WTC11 (cell line): ENCODE data around the gene SRGAP1. TPM values are rescaled to one million over a fixed set of nuclear protein-coding genes. Genes with fewer than 3 reads are reported as not detected.

Experiments used
- ATAC-seq: fragments of 200-7000 bp; cut with Tn5 transposase; 2 replicates; pipeline ENCODE4 v1.10.0; 2021; ENCODE audit warnings: mild to moderate bottlenecking, moderate library complexity
- CTCF ChIA-PET: fragments of 300-600 bp; sonication (Branson Sonifier 250); formaldehyde crosslinking; loops from one replicate; lab custom pipeline; 2021; ENCODE audit warnings: antibody characterized with exemption; lab: Charles Lee
- POLR2A ChIA-PET: fragments of 350-600 bp; sonication (Branson Sonifier 250); formaldehyde crosslinking; loops from one replicate; lab custom pipeline; 2021; ENCODE audit warnings: antibody characterized with exemption; lab: Charles Lee
- DNase-seq: peaks from one replicate; pipeline ENCODE4 v3.0.0; 2021; ENCODE audit warnings: low spot score
- H3K27ac Mint-ChIP-seq: 2 replicates; pipeline ENCODE4 v1.8.0; 2021; ENCODE audit warnings: mixed read lengths
- H3K27me3 Mint-ChIP-seq: 2 replicates; pipeline ENCODE4 v1.8.0; 2021; ENCODE audit warnings: low read depth, mild to moderate bottlenecking, moderate library complexity, mixed read lengths
- H3K36me3 Mint-ChIP-seq: 2 replicates; pipeline ENCODE4 v1.8.0; 2021; ENCODE audit warnings: mixed read lengths
- H3K4me1 Mint-ChIP-seq: 2 replicates; pipeline ENCODE4 v1.8.0; 2022; ENCODE audit warnings: mixed read lengths
- H3K4me3 Mint-ChIP-seq: 2 replicates; pipeline ENCODE4 v1.8.0; 2021; ENCODE audit warnings: mild to moderate bottlenecking, moderate library complexity, mixed read lengths
- H3K9me3 Mint-ChIP-seq: 2 replicates; pipeline ENCODE4 v1.8.0; 2021; ENCODE audit warnings: mixed read lengths
- CREB1 ChIP-seq: sonication (generic); formaldehyde crosslinking; IDR thresholded peaks from 2 replicates; pipeline ENCODE4 v1.8.0; 2023; ENCODE audit warnings: mild to moderate bottlenecking, missing genetic modification reagents
- FOXJ3 ChIP-seq: sonication (generic); formaldehyde crosslinking; IDR thresholded peaks from 2 replicates; pipeline ENCODE4 v1.9.0; 2021; ENCODE audit warnings: missing genetic modification reagents, mild to moderate bottlenecking, borderline replicate concordance
- FOXP1 ChIP-seq: sonication (generic); formaldehyde crosslinking; IDR thresholded peaks from 2 replicates; pipeline ENCODE4 v1.8.0; 2022; ENCODE audit warnings: missing genetic modification reagents, mild to moderate bottlenecking, moderate library complexity, borderline replicate concordance
- GTF2I ChIP-seq: fragments of 250-450 bp; sonication (Bioruptor Pico); conservative IDR thresholded peaks from 2 replicates; pipeline ENCODE4 v1.4.0; 2021; ENCODE audit warnings: mild to moderate bottlenecking
- IRF2 ChIP-seq: sonication (generic); formaldehyde crosslinking; IDR thresholded peaks from 2 replicates; pipeline ENCODE4 v1.8.0; 2022; ENCODE audit warnings: low read depth, missing genetic modification reagents, borderline replicate concordance
- JAZF1 ChIP-seq: fragments of 250-450 bp; sonication (Bioruptor Pico); IDR thresholded peaks from 2 replicates; pipeline ENCODE4 v1.9.0; 2021; ENCODE audit warnings: moderate library complexity, mild to moderate bottlenecking, inconsistent platforms
- MXD4 ChIP-seq: fragments of 250-450 bp; sonication (Bioruptor Pico); IDR thresholded peaks from 2 replicates; pipeline ENCODE4 v1.8.0; 2021; ENCODE audit warnings: mild to moderate bottlenecking, moderate library complexity, borderline replicate concordance
- NFYB ChIP-seq: sonication (generic); formaldehyde crosslinking; conservative IDR thresholded peaks from 2 replicates; pipeline ENCODE4 v1.8.0; 2022; ENCODE audit warnings: low read depth, missing genetic modification reagents
- NR2C2 ChIP-seq: sonication (generic); formaldehyde crosslinking; IDR thresholded peaks from 2 replicates; pipeline ENCODE4 v1.8.0; 2022; ENCODE audit warnings: mild to moderate bottlenecking, missing genetic modification reagents
- SOX15 ChIP-seq: fragments of 250-450 bp; sonication (Bioruptor Pico); IDR thresholded peaks from 2 replicates; pipeline ENCODE4 v1.9.0; 2021; ENCODE audit warnings: mild to moderate bottlenecking
- SP1 ChIP-seq: sonication (generic); formaldehyde crosslinking; conservative IDR thresholded peaks from 2 replicates; pipeline ENCODE4 v1.8.1; 2022; ENCODE audit warnings: missing genetic modification reagents
- TCF7 ChIP-seq: sonication (generic); formaldehyde crosslinking; IDR thresholded peaks from 2 replicates; pipeline ENCODE4 v1.8.0; 2022; ENCODE audit warnings: mild to moderate bottlenecking, low read depth, missing genetic modification reagents, moderate library complexity
- TEAD1 ChIP-seq: sonication (generic); formaldehyde crosslinking; IDR thresholded peaks from 2 replicates; pipeline ENCODE4 v1.8.0; 2022; ENCODE audit warnings: mild to moderate bottlenecking, missing genetic modification reagents
- TP53 ChIP-seq: sonication (generic); formaldehyde crosslinking; IDR thresholded peaks from 2 replicates; pipeline ENCODE4 v1.8.1; 2023; ENCODE audit warnings: mild to moderate bottlenecking, missing genetic modification reagents
- ZNF232 ChIP-seq: sonication (generic); formaldehyde crosslinking; IDR thresholded peaks from 2 replicates; pipeline ENCODE4 v1.8.0; 2022; ENCODE audit warnings: mild to moderate bottlenecking, missing genetic modification reagents
- ZNF396 ChIP-seq: fragments of 250-450 bp; sonication (Bioruptor Pico); IDR thresholded peaks from 2 replicates; pipeline ENCODE4 v1.8.0; 2021; ENCODE audit warnings: mild to moderate bottlenecking, moderate library complexity, borderline replicate concordance
- ZNF416 ChIP-seq: fragments of 250-450 bp; sonication (Bioruptor Pico); IDR thresholded peaks from 2 replicates; pipeline ENCODE4 v1.9.0; 2021; ENCODE audit warnings: mild to moderate bottlenecking, inconsistent platforms
- ZNF671 ChIP-seq: fragments of 250-450 bp; sonication (Bioruptor Pico); IDR thresholded peaks from 2 replicates; pipeline ENCODE4 v1.8.0; 2021; ENCODE audit warnings: mild to moderate bottlenecking
- total RNA-seq: library from RNA; stranded (reverse); gene quantifications from 3 replicates; pipeline ENCODE4 v1.2.3, GENCODE V29; 2021
- TF ChIP-seq, protein P1 (sequence below): sonication (generic); formaldehyde crosslinking; IDR thresholded peaks from 2 replicates; pipeline ENCODE4 v1.8.1; 2022; ENCODE audit warnings: mild to moderate bottlenecking, missing genetic modification reagents, moderate library complexity, borderline replicate concordance
- TF ChIP-seq, protein P2 (sequence below): fragments of 250-450 bp; sonication (Bioruptor Pico); IDR thresholded peaks from 2 replicates; pipeline ENCODE4 v2.1.2; 2022; ENCODE audit warnings: mild to moderate bottlenecking, moderate library complexity
- TF ChIP-seq, protein P3 (sequence below): fragments of 250-450 bp; sonication (Bioruptor Pico); IDR thresholded peaks from 2 replicates; pipeline ENCODE4 v1.9.0; 2021; ENCODE audit warnings: moderate library complexity, mild to moderate bottlenecking, inconsistent platforms, borderline replicate concordance
- TF ChIP-seq, protein P4 (sequence below): fragments of 250-450 bp; sonication (Bioruptor Pico); IDR thresholded peaks from 2 replicates; pipeline ENCODE4 v1.9.0; 2021; ENCODE audit warnings: mild to moderate bottlenecking
- TF ChIP-seq, protein P5 (sequence below): sonication (generic); formaldehyde crosslinking; IDR thresholded peaks from 2 replicates; pipeline ENCODE4 v1.8.1; 2022; ENCODE audit warnings: low read depth, missing genetic modification reagents, borderline replicate concordance
- TF ChIP-seq, protein P6 (sequence below): sonication (generic); formaldehyde crosslinking; IDR thresholded peaks from 2 replicates; pipeline ENCODE4 v1.8.1; 2022; ENCODE audit warnings: low read depth, mild to moderate bottlenecking, moderate library complexity, missing genetic modification reagents, borderline replicate concordance
- TF ChIP-seq, protein P7 (sequence below): fragments of 250-450 bp; sonication (Bioruptor Pico); conservative IDR thresholded peaks from 2 replicates; pipeline ENCODE4 v1.9.0; 2021; ENCODE audit warnings: mild to moderate bottlenecking

SRGAP1 gene
- total RNA-seq, 1 experiment from 2014 or later = 10.3 TPM

DNA sequence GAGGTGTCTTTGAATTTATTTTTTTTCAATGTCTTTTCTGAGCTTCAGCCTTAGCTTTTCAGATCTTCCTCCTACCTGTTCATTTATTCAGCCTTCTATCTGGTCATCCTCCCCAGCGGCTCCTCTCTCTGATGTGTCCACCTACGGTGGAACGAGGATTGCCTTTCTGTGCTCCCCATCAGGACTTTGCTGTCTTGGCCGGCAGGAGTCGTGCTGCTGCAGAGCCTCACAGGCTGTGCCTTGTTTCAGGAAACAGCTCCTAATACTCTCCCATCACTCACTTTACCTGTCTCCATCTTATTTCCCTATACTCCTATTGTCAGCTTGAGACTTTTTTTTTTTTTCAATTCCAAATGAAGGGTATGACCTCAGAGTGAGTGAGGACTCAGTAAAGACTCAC is 300.7 kb downstream of the SRGAP1 start:
- Mint-ChIP-seq H3K27ac (no peak overlapping the region), H3K9me3 (no peaks in the 10 kb centered on the region), H3K4me3 (no peak overlapping the region), H3K27me3 (no peaks in the 10 kb centered on the region), H3K36me3 (no peaks in the 10 kb centered on the region; the same call in 1 of the 2 replicates), H3K4me1 (peaks cover 8% of the 10 kb centered on the region)
- TF ChIP-seq FOXP1 (CRISPR knock-in tag) (no peak), ZNF396 (CRISPR knock-in tag) (no peak), GTF2I (CRISPR knock-in tag) (no peak), TEAD1 (CRISPR knock-in tag) (no peak), IRF2 (CRISPR knock-in tag) (no peak), TP53 (CRISPR knock-in tag) (no peak), SP1 (CRISPR knock-in tag) (no peak), ZNF671 (no peak), TCF7 (CRISPR knock-in tag) (no peak), ZNF232 (CRISPR knock-in tag) (no peak), FOXJ3 (no peak), MXD4 (no peak), NFYB (CRISPR knock-in tag) (no peak)
- TF ChIP-seq, protein P1, sequence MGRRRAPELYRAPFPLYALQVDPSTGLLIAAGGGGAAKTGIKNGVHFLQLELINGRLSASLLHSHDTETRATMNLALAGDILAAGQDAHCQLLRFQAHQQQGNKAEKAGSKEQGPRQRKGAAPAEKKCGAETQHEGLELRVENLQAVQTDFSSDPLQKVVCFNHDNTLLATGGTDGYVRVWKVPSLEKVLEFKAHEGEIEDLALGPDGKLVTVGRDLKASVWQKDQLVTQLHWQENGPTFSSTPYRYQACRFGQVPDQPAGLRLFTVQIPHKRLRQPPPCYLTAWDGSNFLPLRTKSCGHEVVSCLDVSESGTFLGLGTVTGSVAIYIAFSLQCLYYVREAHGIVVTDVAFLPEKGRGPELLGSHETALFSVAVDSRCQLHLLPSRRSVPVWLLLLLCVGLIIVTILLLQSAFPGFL (CRISPR knock-in tag) = no peak
- TF ChIP-seq, protein P2, sequence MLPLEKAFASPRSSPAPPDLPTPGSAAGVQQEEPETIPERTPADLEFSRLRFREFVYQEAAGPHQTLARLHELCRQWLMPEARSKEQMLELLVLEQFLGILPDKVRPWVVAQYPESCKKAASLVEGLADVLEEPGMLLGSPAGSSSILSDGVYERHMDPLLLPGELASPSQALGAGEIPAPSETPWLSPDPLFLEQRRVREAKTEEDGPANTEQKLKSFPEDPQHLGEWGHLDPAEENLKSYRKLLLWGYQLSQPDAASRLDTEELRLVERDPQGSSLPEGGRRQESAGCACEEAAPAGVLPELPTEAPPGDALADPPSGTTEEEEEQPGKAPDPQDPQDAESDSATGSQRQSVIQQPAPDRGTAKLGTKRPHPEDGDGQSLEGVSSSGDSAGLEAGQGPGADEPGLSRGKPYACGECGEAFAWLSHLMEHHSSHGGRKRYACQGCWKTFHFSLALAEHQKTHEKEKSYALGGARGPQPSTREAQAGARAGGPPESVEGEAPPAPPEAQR = no peak
- TF ChIP-seq, protein P3, sequence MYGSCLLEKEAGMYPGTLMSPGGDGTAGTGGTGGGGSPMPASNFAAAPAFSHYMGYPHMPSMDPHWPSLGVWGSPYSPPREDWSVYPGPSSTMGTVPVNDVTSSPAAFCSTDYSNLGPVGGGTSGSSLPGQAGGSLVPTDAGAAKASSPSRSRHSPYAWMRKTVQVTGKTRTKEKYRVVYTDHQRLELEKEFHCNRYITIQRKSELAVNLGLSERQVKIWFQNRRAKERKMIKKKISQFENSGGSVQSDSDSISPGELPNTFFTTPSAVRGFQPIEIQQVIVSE (CRISPR knock-in tag) = no peak
- TF ChIP-seq, protein P4, sequence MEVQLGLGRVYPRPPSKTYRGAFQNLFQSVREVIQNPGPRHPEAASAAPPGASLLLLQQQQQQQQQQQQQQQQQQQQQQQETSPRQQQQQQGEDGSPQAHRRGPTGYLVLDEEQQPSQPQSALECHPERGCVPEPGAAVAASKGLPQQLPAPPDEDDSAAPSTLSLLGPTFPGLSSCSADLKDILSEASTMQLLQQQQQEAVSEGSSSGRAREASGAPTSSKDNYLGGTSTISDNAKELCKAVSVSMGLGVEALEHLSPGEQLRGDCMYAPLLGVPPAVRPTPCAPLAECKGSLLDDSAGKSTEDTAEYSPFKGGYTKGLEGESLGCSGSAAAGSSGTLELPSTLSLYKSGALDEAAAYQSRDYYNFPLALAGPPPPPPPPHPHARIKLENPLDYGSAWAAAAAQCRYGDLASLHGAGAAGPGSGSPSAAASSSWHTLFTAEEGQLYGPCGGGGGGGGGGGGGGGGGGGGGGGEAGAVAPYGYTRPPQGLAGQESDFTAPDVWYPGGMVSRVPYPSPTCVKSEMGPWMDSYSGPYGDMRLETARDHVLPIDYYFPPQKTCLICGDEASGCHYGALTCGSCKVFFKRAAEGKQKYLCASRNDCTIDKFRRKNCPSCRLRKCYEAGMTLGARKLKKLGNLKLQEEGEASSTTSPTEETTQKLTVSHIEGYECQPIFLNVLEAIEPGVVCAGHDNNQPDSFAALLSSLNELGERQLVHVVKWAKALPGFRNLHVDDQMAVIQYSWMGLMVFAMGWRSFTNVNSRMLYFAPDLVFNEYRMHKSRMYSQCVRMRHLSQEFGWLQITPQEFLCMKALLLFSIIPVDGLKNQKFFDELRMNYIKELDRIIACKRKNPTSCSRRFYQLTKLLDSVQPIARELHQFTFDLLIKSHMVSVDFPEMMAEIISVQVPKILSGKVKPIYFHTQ (CRISPR knock-in tag) = no peak
- TF ChIP-seq, protein P5, sequence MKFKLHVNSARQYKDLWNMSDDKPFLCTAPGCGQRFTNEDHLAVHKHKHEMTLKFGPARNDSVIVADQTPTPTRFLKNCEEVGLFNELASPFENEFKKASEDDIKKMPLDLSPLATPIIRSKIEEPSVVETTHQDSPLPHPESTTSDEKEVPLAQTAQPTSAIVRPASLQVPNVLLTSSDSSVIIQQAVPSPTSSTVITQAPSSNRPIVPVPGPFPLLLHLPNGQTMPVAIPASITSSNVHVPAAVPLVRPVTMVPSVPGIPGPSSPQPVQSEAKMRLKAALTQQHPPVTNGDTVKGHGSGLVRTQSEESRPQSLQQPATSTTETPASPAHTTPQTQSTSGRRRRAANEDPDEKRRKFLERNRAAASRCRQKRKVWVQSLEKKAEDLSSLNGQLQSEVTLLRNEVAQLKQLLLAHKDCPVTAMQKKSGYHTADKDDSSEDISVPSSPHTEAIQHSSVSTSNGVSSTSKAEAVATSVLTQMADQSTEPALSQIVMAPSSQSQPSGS (CRISPR knock-in tag) = no peak
- ChIA-PET CTCF (interaction anchor here (0.7 to 0.8 kb wide), 2 partner anchors 111 to 464 kb away, joined by 3 read pairs; no protein-coding TSS in a partner anchor), POLR2A (no interaction called here)
- DNase-seq (no peak), ATAC-seq (peak; percentile 60)

DNA sequence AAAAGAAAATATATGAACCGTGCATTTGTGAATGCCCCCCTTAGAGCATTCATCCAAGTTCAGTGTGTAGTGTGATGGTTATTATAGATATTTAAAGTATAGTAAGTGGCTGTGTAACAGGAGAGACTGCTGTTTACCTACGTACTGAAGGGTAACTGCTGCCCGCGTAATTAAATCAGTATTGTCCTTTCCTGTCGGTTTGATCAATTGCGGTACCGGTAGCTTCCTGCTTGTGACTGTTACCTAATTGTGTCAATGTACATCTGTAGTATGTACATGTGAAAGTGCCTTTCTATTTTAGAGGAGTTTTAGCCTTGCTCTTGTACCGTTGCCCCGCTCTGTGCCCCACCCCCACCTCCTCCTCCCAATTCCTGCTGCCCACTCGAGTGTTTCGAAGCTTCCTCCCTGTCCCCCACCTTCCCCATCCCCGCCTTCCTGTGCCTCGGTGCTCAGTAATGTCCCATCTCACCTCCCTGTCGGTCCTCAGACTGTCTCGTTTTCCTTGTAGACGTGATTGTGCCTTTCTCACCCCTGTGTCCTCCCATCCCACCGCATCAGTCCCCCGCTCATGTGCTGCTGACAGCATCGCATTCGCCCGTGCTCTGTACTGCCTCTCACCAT is 302.6 kb downstream of the SRGAP1 start:
- CTCF ChIA-PET = no interaction called here
- POLR2A ChIA-PET = no interaction called here
- Mint-ChIP-seq H3K9me3 (no peaks in the 10 kb centered on the region), H3K4me3 (peak overlapping the region; percentile 27; the same call in 1 of the 2 replicates), H3K4me1 (peaks cover 8% of the 10 kb centered on the region), H3K27me3 (no peaks in the 10 kb centered on the region), H3K27ac (no peak overlapping the region), H3K36me3 (no peaks in the 10 kb centered on the region; the same call in 1 of the 2 replicates)
- peak; percentile 41 for ATAC-seq
- DNase-seq = no peak
- TF ChIP-seq SOX15 (no peak), JAZF1 (CRISPR knock-in tag) (no peak), CREB1 (CRISPR knock-in tag) (no peak), FOXP1 (CRISPR knock-in tag) (no peak), NR2C2 (CRISPR knock-in tag) (no peak), ZNF416 (CRISPR knock-in tag) (no peak)
- TF ChIP-seq, protein P6, sequence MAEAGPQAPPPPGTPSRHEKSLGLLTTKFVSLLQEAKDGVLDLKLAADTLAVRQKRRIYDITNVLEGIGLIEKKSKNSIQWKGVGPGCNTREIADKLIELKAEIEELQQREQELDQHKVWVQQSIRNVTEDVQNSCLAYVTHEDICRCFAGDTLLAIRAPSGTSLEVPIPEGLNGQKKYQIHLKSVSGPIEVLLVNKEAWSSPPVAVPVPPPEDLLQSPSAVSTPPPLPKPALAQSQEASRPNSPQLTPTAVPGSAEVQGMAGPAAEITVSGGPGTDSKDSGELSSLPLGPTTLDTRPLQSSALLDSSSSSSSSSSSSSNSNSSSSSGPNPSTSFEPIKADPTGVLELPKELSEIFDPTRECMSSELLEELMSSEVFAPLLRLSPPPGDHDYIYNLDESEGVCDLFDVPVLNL (CRISPR knock-in tag) = no peak
- TF ChIP-seq, protein P7, sequence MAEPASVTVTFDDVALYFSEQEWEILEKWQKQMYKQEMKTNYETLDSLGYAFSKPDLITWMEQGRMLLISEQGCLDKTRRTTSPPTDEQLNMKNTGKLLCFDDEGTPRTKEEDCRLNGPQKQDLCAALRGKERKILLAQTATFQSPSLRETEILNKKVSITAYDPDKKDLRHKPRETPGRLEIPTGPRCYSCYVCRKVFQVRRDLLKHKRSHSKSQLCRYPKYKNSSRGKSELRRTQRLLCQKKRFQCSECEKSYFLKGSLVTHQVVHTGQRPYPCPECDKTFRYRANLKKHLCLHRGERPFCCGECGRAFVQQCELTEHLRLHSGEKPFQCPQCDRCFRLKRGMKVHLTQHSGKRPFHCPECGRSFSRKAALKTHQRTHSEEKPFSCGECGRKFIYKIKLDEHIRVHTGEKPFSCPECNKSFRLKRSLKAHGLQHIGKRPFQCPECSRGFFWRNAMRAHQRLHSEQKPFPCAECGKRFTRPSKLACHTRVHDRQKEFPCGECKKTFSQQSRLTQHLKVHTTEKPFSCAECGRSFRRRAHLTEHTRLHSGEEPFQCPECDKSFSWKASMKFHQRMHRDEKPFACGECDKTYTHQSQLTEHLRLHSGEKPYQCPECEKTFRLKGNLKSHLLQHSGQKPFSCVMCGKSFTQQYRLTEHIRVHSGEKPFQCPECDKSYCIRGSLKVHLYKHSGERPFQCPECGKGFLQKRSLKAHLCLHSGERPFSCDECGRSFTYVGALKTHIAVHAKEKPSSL (CRISPR knock-in tag) = no peak
